ENCODE data around the gene LECT2.

LECT2 gene

GRCh38 chr5:135920199-135920598, 34.6 kb downstream of the LECT2 start:
- no peak for DNase-seq (ENCODE audit: extremely low spot score)
- ChIA-PET POLR2A (no interaction called here), CTCF (no interaction called here)
- TF ChIP-seq CTCF (IDR thresholded peaks at IDR 0.05; ENCODE audit: control extremely low read depth, extremely low read depth, low read depth, missing control alignments) = no peak

- POLR2A ChIA-PET = no interaction called here
- no peak for DNase-seq (ENCODE audit: extremely low spot score)
- TF ChIP-seq CTCF (IDR thresholded peaks at IDR 0.05; ENCODE audit: control extremely low read depth, extremely low read depth, low read depth, missing control alignments) = no peak
- CTCF ChIA-PET = no interaction called here
Observed at GRCh38 chr5:135916638-135917263, 38.0 kb downstream of the LECT2 start.

- TF ChIP-seq CTCF (IDR thresholded peaks at IDR 0.05; ENCODE audit: control extremely low read depth, extremely low read depth, low read depth, missing control alignments) = no peak
- ChIA-PET POLR2A (no interaction called here), CTCF (no interaction called here)
- no peak for DNase-seq (ENCODE audit: extremely low spot score)
Observed at GRCh38 chr5:135915466-135916001, 39.2 kb downstream of the LECT2 start.

GRCh38 chr5:135913713-135914626, 40.8 kb downstream of the LECT2 start:
- CTCF ChIA-PET = no interaction called here
- TF ChIP-seq CTCF (IDR thresholded peaks at IDR 0.05; ENCODE audit: control extremely low read depth, extremely low read depth, low read depth, missing control alignments) = no peak
- POLR2A ChIA-PET = no interaction called here
- no peak for DNase-seq (ENCODE audit: extremely low spot score)

- no peak for TF ChIP-seq CTCF (IDR thresholded peaks at IDR 0.05; ENCODE audit: control extremely low read depth, extremely low read depth, low read depth, missing control alignments)
- ChIA-PET CTCF (interaction anchor here (1.1 to 1.7 kb wide), 3 partner anchors 16 to 518 kb away, joined by 3 to 4 read pairs (median 4); no protein-coding TSS in a partner anchor), POLR2A (no interaction called here)
- DNase-seq (ENCODE audit: extremely low spot score) = no peak
Observed at GRCh38 chr5:135905144-135905543, 49.6 kb downstream of the LECT2 start.

GRCh38 chr5:135901633-135902032, 53.1 kb downstream of the LECT2 start:
- POLR2A ChIA-PET = no interaction called here
- no peak for DNase-seq (ENCODE audit: extremely low spot score)
- no peak for TF ChIP-seq CTCF (IDR thresholded peaks at IDR 0.05; ENCODE audit: control extremely low read depth, extremely low read depth, low read depth, missing control alignments)
- CTCF ChIA-PET = interaction anchor here (1.8 kb wide), 1 partner anchor 11 kb away, joined by 6 read pairs; no protein-coding TSS in a partner anchor
